Activated CD8-positive, alpha-beta memory T cell treated with anti-CD3 and anti-CD28 coated beads for 4 hours (primary cell): ENCODE results near the gene VWA7.

Experiments used
- DNase-seq, 2 donors: peaks; one replicate each; pipeline ENCODE4 v3.0.0-alpha.2; 2020; ENCODE audit warnings: low read depth in 2 of 2

Gene VWA7

GRCh38 chr6:31778999-31779885 lies 2.1 kb upstream of the VWA7 start:
- no peak for DNase-seq

- no peak for DNase-seq
Observed at GRCh38 chr6:31778193-31778592, 1.1 kb upstream of the VWA7 start.

GRCh38 chr6:31777667-31778050 lies 531 bp upstream of the VWA7 start:
- DNase-seq, result no peak

- DNase-seq, result no peak
Observed at GRCh38 chr6:31776485-31776988, 591 bp downstream of the VWA7 start.

- DNase-seq, result no peak
Observed at GRCh38 chr6:31775633-31776484, 1.3 kb downstream of the VWA7 start.

- DNase-seq, result no peak
Observed at GRCh38 chr6:31775184-31775583, 1.9 kb downstream of the VWA7 start.

- peak in 1 of 2 donors; percentile 22 for DNase-seq
Observed at GRCh38 chr6:31771992-31772358, 5.2 kb downstream of the VWA7 start.

- no peak for DNase-seq
Observed at GRCh38 chr6:31770860-31771259, 6.3 kb downstream of the VWA7 start.

GRCh38 chr6:31769684-31770371 lies 7.3 kb downstream of the VWA7 start:
- DNase-seq, result peak; percentile 53 to 61

- no peak for DNase-seq
Observed at GRCh38 chr6:31768363-31769257, 8.5 kb downstream of the VWA7 start.

GRCh38 chr6:31767096-31767645 lies 10.0 kb downstream of the VWA7 start:
- no peak for DNase-seq

GRCh38 chr6:31765910-31766794 lies 11.0 kb downstream of the VWA7 start:
- no peak for DNase-seq

GRCh38 chr6:31765559-31765909 lies 11.6 kb downstream of the VWA7 start:
- no peak for DNase-seq

- DNase-seq, result no peak
Observed at GRCh38 chr6:31764198-31764597, 12.9 kb downstream of the VWA7 start.

GRCh38 chr6:31763619-31763940 lies 13.5 kb downstream of the VWA7 start:
- no peak for DNase-seq

- no peak for DNase-seq
Observed at GRCh38 chr6:31762878-31763618, 14.1 kb downstream of the VWA7 start.

GRCh38 chr6:31762356-31762755 lies 14.8 kb downstream of the VWA7 start, which contains the start of gene SAPCD1:
TSS of gene SAPCD1 (plus strand) at chr6:31762656. CDS start at chr6:31763055, 399 bp downstream.
- no peak for DNase-seq

GRCh38 chr6:31761343-31761742 lies 15.8 kb downstream of the VWA7 start:
- DNase-seq, result no peak

GRCh38 chr6:31760790-31761189 lies 16.3 kb downstream of the VWA7 start:
- no peak for DNase-seq
